Central memory CD8-positive, alpha-beta T cell (primary cell): ENCODE measurements around the gene APEX2.
"Not testable (repeated sequence)": the region's sequence is repeated elsewhere in the genome, so short reads cannot be mapped to it uniquely, and the experiment has no call there.

ENCODE experiments used
- ATAC-seq: fragments of 150-1000 bp; cut with Tn5 transposase; replicated peaks from 2 replicates; pipeline ENCODE4 v1.10.0; 2022; ENCODE audit warnings: mild to moderate bottlenecking, moderate FRiP score, moderate number of reproducible peaks; ENCODE audit not compliant: poor library complexity, severe bottlenecking; ENCODE audit errors: extremely low read depth
- DNase-seq, 2 donors: peaks; one replicate each; pipeline ENCODE4 v3.0.0; 2021; ENCODE audit warnings: low spot score in 2 of 2
- H3K27ac Mint-ChIP-seq: one replicate; pipeline ENCODE4 v1.8.0; 2022; ENCODE audit warnings: low read depth, mild to moderate bottlenecking, moderate library complexity, mixed read lengths
- H3K27me3 Mint-ChIP-seq: one replicate; pipeline ENCODE4 v1.8.0; 2022; ENCODE audit warnings: mixed read lengths
- H3K36me3 Mint-ChIP-seq: one replicate; pipeline ENCODE4 v1.8.0; 2022; ENCODE audit warnings: mild to moderate bottlenecking, moderate library complexity, mixed read lengths; ENCODE audit not compliant: insufficient read depth
- H3K4me1 Mint-ChIP-seq: one replicate; pipeline ENCODE4 v1.8.0; 2022; ENCODE audit warnings: mixed read lengths
- H3K4me3 Mint-ChIP-seq: one replicate; pipeline ENCODE4 v1.8.0; 2022; ENCODE audit warnings: mild to moderate bottlenecking, moderate library complexity, mixed read lengths
- H3K9me3 Mint-ChIP-seq: one replicate; pipeline ENCODE4 v1.8.0; 2022; ENCODE audit warnings: mixed read lengths

The APEX2 gene

DNA sequence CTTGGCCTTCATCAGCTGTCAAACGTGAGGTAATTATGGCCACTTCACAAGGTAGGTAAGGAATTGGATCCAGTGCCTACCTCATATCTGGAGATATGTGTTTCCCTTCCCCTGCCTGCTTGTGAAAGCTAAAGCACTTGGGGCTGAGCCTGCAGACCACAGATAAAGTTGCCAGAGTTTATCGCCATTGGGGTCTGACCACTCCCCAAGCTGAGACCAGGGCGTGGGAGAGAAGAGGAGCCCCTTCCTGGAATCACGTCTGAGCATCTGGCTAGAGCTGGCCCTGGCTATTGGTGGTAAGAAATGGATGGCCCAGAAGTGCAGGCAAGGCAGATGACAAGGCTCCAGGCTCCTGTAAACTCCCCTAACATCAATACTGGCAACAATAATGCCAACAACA lies 27.9 kb downstream of the APEX2 start:
- ATAC-seq: no peak
- no peak overlapping the region for H3K27ac Mint-ChIP-seq
- H3K27me3 Mint-ChIP-seq: no peaks in the 10 kb centered on the region

DNA sequence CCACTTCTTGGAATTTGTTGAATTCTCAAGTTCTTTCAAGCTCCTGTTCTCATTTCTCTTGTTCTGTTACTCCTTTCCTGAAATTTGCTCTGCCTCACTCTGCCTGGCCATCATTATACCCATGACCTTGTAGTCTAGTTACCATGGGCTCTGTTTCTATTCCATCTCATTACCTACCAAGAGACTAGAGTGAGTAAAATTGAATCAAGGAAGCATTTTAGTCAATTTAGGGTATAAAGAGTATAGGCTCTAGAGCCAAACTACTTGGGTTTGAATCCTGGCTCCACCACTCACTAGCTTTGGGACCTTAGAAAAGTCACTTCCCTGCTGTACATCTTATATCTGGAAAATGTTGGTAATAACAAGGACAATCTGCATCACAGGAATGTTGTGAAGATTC lies 28.4 kb downstream of the APEX2 start:
- H3K27me3 Mint-ChIP-seq: no peaks in the 10 kb centered on the region

More for the DNA sequence above, 27.9 kb downstream of the APEX2 start:
- no peaks in the 10 kb centered on the region for H3K4me1 Mint-ChIP-seq
- no peak overlapping the region for H3K4me3 Mint-ChIP-seq
- DNase-seq: no peak
- no peaks in the 10 kb centered on the region for H3K9me3 Mint-ChIP-seq
- H3K36me3 Mint-ChIP-seq: no peaks in the 10 kb centered on the region

DNA sequence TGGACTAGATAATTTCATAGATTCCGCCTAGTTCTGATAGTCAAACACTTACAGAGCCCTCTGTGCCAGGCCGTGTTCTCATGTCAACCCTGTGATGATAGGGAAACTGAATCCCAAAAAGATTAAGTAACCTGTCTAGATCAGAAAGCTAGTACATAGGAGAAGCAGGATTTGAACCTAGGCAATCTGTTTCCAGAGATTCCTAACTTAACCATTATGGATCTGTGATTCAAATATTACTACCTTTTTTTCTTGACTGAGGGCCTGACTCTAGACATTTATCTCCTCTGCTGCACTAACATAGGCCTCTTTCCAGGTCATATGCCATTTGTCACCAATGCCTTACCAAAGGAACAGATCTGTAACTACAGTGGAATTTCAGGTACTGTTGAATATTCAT lies 29.1 kb downstream of the APEX2 start:
- H3K4me1 Mint-ChIP-seq: no peaks in the 10 kb centered on the region
- no peak for DNase-seq
- H3K27ac Mint-ChIP-seq: no peak overlapping the region
- no peaks in the 10 kb centered on the region for H3K36me3 Mint-ChIP-seq
- H3K9me3 Mint-ChIP-seq: no peaks in the 10 kb centered on the region
- ATAC-seq: no peak
- no peaks in the 10 kb centered on the region for H3K27me3 Mint-ChIP-seq
- H3K4me3 Mint-ChIP-seq: no peak overlapping the region

More for the DNA sequence above, 28.4 kb downstream of the APEX2 start:
- no peaks in the 10 kb centered on the region for H3K36me3 Mint-ChIP-seq
- ATAC-seq (no peak), DNase-seq (no peak)
- H3K4me1 Mint-ChIP-seq: no peaks in the 10 kb centered on the region
- no peak overlapping the region for H3K4me3 Mint-ChIP-seq
- H3K27ac Mint-ChIP-seq: no peak overlapping the region
- H3K9me3 Mint-ChIP-seq: no peaks in the 10 kb centered on the region

DNA sequence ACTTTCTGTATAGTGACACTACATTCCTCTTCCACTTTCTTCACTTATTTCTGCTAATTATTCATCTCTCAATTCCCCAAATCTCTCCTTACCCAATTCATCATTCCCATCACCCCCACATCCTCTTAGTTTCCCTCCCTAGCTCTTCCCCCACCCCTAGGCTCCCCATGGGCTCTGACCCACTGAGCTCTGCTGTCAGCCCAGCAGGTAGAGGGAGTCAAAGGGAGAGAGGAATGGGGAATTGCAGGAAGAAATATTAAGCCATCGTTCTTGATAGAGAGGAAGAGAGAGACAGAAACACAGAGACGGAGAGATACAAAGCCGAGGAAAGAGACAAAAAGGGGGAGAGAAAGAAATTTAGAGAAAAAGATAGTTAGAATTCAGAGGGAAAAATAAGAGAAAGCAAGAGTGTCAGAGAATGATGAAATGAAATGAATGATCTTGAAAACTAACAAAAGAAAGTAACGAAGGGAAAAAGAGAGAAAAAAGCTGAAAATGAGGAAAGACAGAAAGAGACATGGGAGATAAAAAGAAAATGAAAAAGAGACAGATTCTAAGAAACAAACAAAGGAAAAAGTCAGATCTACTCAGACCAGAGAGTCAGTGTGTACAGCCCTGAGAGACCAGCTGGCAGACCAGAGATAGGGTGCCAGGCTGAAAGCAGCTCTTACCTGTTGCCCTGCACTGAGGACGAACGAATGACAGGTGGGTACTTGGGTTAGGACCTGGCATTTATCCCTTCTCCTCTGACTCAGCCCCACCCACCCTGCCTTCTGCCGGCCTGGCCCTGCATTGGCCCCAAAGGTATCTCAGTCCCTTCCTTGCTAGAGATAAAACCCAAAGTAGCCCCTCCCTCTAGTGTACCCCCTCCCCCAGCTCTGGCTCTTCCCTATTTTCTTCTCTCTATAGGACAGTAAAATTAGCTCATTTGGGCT lies 30.4 kb downstream of the APEX2 start, which contains the start of gene ALAS2:
Gene ALAS2, minus strand, starts transcription at position 707 of the 935 bp plus-strand sequence. CDS start 4,977 bp downstream, outside the sequence.
- Mint-ChIP-seq H3K27ac (peak within 1 kb of the TSS; percentile 18), H3K4me1 (no peaks in the 10 kb centered on the region), H3K4me3 (no peak within 1 kb of the TSS), H3K36me3 (no peaks in the 10 kb centered on the region), H3K9me3 (no peaks in the 10 kb centered on the region), H3K27me3 (no peaks in the 10 kb centered on the region)
- ATAC-seq (no peak), DNase-seq (no peak)

DNA sequence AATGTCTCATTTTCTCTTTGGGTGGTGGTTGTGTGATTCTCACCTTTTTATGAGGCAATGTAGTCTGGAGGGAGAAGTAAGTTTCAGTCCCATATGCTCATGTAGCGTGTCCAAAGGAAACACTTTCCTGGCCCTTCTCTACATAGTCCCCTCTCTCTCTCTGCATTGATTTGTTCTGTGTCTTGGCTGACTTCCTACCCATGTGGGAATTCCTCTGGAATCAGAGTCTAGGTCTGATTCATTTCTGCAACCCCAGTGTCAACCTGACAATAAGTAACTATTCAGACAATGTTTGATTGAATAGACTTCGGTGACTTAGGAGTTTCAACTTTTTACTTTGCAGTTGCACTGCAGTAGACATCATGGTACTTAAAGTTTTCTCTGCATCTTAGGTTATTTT lies 33.3 kb downstream of the APEX2 start:
- Mint-ChIP-seq H3K4me3 (no peak overlapping the region), H3K4me1 (no peaks in the 10 kb centered on the region), H3K27me3 (no peaks in the 10 kb centered on the region), H3K27ac (no peak overlapping the region), H3K36me3 (no peaks in the 10 kb centered on the region), H3K9me3 (no peaks in the 10 kb centered on the region)
- DNase-seq (no peak), ATAC-seq (no peak)

DNA sequence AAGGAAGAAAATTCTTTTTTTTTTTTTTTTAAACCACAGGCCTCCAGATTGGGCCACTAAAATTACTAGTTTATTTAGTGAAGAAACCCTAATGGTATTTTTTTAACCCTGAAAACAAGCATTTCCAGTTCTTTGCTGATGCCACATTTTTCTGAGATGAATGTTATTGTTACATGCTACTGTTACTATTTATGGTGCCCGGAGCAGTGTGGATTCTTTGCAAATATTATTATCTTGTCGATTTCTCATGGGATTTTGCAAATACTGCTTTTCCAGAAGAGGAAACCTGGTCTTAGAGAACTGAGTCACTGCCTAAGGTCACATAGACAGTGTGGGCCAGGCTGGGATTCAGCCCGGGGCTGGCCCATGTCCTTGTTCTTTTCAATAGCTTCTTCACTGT lies 39.3 kb downstream of the APEX2 start:
- H3K27me3 Mint-ChIP-seq: no peaks in the 10 kb centered on the region
- no peaks in the 10 kb centered on the region for H3K9me3 Mint-ChIP-seq
- ATAC-seq: no peak
- no peak overlapping the region for H3K4me3 Mint-ChIP-seq
- no peaks in the 10 kb centered on the region for H3K4me1 Mint-ChIP-seq
- H3K27ac Mint-ChIP-seq: no peak overlapping the region
- DNase-seq: no peak
- no peaks in the 10 kb centered on the region for H3K36me3 Mint-ChIP-seq

DNA sequence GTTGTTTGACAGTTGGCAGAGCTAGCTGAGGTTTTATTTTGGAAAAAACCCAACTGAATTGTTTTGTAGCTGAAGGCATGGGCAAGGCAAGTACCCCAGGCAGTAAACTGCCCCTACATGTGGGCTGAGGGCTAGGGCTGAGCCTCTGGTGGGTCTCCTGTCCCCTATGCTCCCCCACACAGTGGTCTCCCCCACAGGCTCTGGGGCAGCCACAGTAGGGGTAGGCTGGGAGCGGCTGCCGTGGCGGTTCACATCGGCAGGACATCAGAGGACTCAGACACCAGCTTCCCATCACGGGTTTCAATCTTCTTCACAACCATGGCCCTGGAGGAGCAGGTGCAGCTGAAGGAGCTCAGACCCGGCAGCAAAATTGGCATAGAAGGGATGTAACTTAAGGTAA lies 41.4 kb downstream of the APEX2 start:
- no peaks in the 10 kb centered on the region for H3K9me3 Mint-ChIP-seq
- ATAC-seq: no peak
- no peaks in the 10 kb centered on the region for H3K4me1 Mint-ChIP-seq
- no peaks in the 10 kb centered on the region for H3K36me3 Mint-ChIP-seq
- no peaks in the 10 kb centered on the region for H3K27me3 Mint-ChIP-seq
- no peak overlapping the region for H3K27ac Mint-ChIP-seq
- no peak overlapping the region for H3K4me3 Mint-ChIP-seq
- no peak for DNase-seq

DNA sequence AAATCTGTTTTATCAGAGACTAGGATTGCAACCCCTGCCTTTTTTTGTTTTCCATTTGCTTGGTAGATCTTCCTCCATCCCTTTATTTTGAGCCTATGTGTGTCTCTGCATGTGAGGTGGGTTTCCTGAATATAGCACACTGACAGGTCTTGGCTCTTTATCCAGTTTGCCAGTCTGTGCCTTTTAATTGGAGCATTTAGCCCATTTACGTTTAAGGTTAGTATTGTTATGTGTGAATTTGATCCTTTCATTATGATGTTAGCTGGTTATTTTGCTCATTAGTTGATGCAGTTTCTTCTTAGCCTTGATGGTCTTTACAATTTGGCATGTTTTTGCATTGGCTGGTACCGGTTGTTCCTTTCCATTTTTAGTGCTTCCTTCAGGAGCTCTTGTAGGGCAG lies 50.4 kb downstream of the APEX2 start:
- DNase-seq, H3K27me3 Mint-ChIP-seq, H3K27ac Mint-ChIP-seq: not testable (repeated sequence)

DNA sequence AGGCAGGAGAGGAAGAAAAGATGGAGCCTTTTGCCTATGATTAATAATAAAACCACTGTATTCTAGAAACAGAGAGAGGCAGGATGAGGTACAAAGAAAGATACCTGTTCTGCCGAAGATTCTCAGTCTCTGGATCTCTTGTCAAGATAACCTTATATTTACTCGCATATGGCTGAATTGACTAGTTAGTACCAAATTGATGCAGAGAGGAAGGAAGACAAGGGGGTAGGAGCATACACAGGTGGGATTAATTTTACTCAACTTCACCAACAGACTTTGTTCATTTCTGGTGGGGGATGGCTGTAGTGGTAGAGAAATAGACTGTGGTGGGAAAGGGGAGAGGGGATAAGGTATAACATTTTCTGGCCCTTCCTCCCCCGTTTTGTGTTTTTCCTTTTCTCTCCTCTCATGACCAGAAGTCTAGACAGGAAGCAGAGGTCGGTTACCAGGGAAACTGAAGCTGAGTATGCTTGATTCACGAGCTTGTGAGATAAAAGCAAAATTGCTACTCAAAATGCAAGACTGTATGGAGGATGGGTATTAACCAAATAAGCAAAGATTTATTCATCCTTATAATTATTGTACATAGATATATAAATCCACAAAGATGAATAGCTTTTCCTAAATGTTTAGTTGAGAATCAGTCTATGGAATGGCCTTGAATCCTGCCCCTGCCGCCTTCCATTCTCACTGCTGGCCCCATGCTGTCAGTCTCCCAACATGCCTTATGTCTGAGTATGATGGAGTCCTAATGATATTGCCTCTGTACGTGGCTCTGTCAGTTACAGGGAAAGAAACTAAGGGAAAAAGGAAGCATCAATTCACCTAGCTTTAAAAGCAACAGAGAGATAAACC lies 56.9 kb downstream of the APEX2 start:
- DNase-seq: peak in 1 of 2 donors; percentile 15
- Mint-ChIP-seq H3K9me3 (no peaks in the 10 kb centered on the region), H3K27ac (peak overlapping the region; percentile 93), H3K4me3 (peak overlapping the region; percentile 72), H3K36me3 (peaks cover 2% of the 10 kb centered on the region), H3K4me1 (peaks cover 18% of the 10 kb centered on the region), H3K27me3 (no peaks in the 10 kb centered on the region)
- ATAC-seq: peak; percentile 84

More for the DNA sequence above, 50.4 kb downstream of the APEX2 start:
- H3K4me3 Mint-ChIP-seq, H3K36me3 Mint-ChIP-seq, H3K9me3 Mint-ChIP-seq, H3K4me1 Mint-ChIP-seq, ATAC-seq: not testable (repeated sequence)

DNA sequence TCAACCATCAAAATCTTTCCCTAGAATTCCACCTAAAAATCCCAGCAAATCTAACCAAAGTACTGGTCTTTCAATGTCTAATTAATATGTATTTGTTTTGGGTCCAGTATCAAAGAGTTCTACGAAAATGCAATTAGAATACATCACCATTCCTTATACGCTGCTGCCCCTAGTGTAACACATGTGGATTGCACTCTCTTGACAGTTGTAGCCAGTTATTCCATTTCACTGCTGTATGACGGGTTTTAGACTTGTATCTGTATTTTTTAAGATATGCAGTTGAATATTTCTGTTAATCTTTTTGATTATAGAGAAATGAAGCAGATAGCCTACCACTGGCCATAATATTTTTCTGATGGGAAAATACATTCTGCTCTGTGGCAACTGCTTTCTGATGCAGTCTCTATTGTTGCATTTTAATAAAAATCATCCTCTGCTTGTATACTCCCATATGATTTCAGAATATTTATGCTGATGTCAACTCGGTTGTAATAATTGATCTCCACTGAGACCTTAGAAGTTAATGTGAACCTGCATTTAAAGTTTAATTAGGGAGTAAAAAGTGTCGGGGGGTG lies 57.6 kb downstream of the APEX2 start:
- peaks cover 2% of the 10 kb centered on the region for H3K36me3 Mint-ChIP-seq
- ATAC-seq (peak; percentile 69), DNase-seq (peak in 1 of 2 donors; percentile 14)
- H3K4me1 Mint-ChIP-seq: peaks cover 18% of the 10 kb centered on the region
- H3K27ac Mint-ChIP-seq: peak overlapping the region; percentile 93
- peak overlapping the region; percentile 72 for H3K4me3 Mint-ChIP-seq
- no peaks in the 10 kb centered on the region for H3K9me3 Mint-ChIP-seq
- H3K27me3 Mint-ChIP-seq: no peaks in the 10 kb centered on the region
